NB4 (cell line): ENCODE measurements around the gene UIMC1.

Experiments used
- DNase-seq: peaks from one replicate; pipeline ENCODE4 v3.0.0; 2010; ENCODE audit warnings: low read depth
- H3K4me3 ChIP-seq: one replicate; pipeline ENCODE4 v1.5.1; 2011; ENCODE audit warnings: mild to moderate bottlenecking, low read depth, low read length, moderate library complexity
- MYC ChIP-seq: IDR thresholded peaks from 2 replicates; pipeline ENCODE4 v1.6.1; 2011; ENCODE audit warnings: low read depth, low read length
- POLR2A ChIP-seq: IDR thresholded peaks from 2 replicates; pipeline ENCODE4 v1.6.1; 2011; ENCODE audit warnings: mild to moderate bottlenecking; ENCODE audit not compliant: insufficient read length; ENCODE audit errors: extremely low read depth
- TF ChIP-seq, protein P1 (sequence below): IDR thresholded peaks from 2 replicates; pipeline ENCODE4 v1.6.1; 2011; ENCODE audit warnings: low read depth, low read length
- TF ChIP-seq, protein P2 (sequence below): IDR thresholded peaks from one replicate; pipeline ENCODE4 v1.5.1; 2012; ENCODE audit warnings: low read depth, low read length

UIMC1 gene

DNA sequence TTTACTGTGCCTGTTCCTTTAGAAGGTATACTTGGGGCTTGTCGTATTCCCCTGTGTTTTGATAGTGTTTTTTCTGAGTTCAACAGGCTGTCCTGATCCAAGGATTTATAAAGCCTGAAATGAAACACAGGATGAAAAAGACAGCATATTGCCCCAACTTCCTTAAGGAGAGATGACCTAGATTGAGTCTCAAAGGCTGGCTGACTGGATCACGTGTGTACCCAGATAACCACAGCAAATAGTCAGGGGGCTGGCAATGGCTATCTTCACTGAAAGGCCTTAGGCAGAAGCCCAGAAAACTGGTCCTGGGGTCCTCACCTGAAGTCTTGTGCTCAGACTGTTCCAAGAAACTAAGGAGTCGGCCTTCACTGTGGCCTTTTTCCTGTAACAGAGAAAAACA is 99.8 kb downstream of the UIMC1 start:
- DNase-seq, result no peak
- TF ChIP-seq, protein P1, sequence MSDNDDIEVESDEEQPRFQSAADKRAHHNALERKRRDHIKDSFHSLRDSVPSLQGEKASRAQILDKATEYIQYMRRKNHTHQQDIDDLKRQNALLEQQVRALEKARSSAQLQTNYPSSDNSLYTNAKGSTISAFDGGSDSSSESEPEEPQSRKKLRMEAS, result no peak
- TF ChIP-seq POLR2A, result no peak
- TF ChIP-seq, protein P2, sequence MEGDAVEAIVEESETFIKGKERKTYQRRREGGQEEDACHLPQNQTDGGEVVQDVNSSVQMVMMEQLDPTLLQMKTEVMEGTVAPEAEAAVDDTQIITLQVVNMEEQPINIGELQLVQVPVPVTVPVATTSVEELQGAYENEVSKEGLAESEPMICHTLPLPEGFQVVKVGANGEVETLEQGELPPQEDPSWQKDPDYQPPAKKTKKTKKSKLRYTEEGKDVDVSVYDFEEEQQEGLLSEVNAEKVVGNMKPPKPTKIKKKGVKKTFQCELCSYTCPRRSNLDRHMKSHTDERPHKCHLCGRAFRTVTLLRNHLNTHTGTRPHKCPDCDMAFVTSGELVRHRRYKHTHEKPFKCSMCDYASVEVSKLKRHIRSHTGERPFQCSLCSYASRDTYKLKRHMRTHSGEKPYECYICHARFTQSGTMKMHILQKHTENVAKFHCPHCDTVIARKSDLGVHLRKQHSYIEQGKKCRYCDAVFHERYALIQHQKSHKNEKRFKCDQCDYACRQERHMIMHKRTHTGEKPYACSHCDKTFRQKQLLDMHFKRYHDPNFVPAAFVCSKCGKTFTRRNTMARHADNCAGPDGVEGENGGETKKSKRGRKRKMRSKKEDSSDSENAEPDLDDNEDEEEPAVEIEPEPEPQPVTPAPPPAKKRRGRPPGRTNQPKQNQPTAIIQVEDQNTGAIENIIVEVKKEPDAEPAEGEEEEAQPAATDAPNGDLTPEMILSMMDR, result no peak
- no peak for TF ChIP-seq MYC
- H3K4me3 ChIP-seq, result no peak overlapping the region

DNA sequence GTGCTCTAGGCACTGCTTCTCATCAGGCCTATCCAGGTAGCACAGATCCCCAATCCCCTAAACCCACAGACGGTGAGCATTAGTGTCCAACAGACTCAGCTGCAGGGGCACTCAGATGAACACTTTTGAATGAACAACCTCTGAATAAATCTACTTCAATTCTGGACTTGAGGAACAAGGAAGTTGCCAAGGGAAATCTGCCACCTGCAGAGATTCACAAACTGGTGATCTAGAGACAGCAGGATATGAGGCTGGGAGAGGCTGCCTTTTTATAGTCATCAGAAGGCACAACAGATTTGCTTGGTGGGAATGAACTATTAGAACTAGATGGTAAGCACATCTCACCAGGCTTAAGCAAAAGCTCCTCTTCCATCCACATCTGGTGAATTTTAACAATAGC is 100.5 kb downstream of the UIMC1 start:
- no peak for TF ChIP-seq POLR2A
- TF ChIP-seq MYC, result no peak
- TF ChIP-seq, protein P1, result no peak
- TF ChIP-seq, protein P2, result no peak

DNA sequence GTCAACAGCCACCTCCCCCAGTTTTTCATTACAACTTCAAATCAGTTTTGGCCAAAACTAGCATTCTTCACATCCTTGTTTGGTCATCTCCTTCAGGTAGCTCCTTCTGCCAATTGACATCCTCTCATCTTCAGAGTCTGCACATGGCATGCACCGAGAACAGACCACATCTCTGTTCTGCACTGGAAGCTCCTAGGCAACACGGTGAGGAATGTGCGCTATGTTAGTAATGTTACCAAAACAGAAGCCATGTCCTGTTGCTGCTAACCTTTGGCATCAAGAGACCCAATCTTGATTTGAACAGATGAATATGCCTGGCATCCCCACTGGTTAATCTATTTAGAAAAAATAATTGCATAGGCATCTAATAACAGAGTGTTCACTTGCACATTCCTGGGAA is 102.3 kb downstream of the UIMC1 start:
- TF ChIP-seq MYC (no peak), POLR2A (no peak)
- TF ChIP-seq, protein P1, result no peak
- TF ChIP-seq, protein P2, result no peak
- DNase-seq, result no peak
- H3K4me3 ChIP-seq, result no peak overlapping the region

More for the DNA sequence above, 100.5 kb downstream of the UIMC1 start:
- H3K4me3 ChIP-seq, result no peak overlapping the region
- no peak for DNase-seq

DNA sequence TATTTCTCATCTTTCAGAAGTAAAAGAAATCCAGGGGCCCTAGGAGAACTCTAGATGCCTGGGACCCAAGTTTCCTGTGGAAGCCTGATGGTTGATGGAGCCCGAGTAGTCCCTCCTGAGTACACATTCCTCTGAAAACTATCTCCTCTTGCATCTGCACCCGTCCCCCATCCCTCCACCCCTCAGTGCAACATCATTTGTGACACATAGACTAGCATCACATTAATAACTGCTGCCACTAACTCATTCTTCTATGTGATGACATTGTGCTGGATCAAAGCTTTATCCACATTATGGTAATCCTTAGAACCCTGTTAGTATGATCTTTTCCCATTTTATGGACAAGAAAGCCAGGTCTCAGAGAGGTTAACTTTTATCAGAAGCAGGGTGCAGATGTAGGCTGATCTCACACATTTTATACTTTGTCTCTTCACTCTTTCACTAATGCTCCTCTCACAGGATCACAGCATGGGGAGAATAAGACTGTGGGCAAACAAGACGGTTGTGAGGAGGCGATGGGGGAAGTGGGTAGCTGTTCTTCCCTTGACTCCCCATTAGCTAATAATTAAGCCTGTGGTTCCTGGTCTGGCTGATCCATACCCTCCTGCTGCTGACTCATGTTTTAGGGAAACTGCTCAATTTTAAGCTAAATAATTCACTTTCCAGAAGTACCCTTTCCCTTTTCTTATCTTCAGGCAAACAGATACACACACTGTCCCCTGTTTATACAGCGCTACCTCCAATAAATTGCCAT is 103.5 kb downstream of the UIMC1 start:
- no peak overlapping the region for H3K4me3 ChIP-seq
- TF ChIP-seq MYC (no peak), POLR2A (no peak)
- TF ChIP-seq, protein P2, result no peak
- TF ChIP-seq, protein P1, result no peak

DNA sequence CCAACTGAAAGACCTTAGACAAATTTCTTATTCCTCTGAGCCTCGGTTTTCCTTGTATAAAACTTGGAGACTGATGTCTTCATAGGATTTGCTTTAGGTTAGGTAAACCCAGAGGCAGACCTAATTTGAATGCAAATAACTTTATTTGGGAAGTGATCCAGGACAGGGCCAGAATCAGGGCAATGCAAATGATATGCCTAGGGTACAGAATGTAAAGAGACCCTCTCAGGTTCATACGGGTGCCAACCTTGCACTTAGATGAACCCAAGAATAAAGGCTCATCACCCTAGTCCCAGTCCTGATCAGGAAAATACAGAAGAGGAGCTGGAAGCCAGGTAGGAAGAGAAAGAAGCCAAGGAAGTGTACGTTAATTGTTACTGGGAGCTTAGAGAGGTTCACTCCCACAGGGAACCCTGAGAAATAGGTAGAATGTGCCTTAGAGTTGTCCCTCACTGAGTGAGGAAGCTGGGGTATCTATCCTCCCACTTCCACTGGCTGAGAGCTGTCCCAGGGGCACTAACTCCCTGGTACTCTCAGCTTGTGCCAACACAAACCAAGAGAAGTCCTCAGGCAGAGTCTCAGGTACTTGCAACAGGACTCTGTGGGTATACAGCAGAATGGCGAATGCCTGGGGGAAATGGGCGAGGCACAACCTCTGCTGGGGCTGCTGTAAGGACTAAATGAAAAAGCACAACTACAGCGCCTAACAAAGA is 104.3 kb downstream of the UIMC1 start:
- H3K4me3 ChIP-seq, result no peak overlapping the region
- DNase-seq, result no peak
- TF ChIP-seq, protein P1, result no peak
- TF ChIP-seq MYC, result no peak
- TF ChIP-seq POLR2A, result no peak
- TF ChIP-seq, protein P2, result no peak

More for the DNA sequence above, 103.5 kb downstream of the UIMC1 start:
- DNase-seq, result no peak
